ENCODE data around the gene ASZ1.

GRCh38 chr7:117338020-117338419, 89.3 kb downstream of the ASZ1 start:
- TF ChIP-seq, protein P1, sequence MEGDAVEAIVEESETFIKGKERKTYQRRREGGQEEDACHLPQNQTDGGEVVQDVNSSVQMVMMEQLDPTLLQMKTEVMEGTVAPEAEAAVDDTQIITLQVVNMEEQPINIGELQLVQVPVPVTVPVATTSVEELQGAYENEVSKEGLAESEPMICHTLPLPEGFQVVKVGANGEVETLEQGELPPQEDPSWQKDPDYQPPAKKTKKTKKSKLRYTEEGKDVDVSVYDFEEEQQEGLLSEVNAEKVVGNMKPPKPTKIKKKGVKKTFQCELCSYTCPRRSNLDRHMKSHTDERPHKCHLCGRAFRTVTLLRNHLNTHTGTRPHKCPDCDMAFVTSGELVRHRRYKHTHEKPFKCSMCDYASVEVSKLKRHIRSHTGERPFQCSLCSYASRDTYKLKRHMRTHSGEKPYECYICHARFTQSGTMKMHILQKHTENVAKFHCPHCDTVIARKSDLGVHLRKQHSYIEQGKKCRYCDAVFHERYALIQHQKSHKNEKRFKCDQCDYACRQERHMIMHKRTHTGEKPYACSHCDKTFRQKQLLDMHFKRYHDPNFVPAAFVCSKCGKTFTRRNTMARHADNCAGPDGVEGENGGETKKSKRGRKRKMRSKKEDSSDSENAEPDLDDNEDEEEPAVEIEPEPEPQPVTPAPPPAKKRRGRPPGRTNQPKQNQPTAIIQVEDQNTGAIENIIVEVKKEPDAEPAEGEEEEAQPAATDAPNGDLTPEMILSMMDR (IDR thresholded peaks at IDR 0.05; ENCODE audit: insufficient read depth, low read depth, low read length): no peak
- no peak for TF ChIP-seq EZH2 (IDR thresholded peaks at IDR 0.05; ENCODE audit: insufficient read depth, low read length)
